ENCODE results near the gene ENTPD2. TPM values are rescaled to one million over a fixed set of nuclear protein-coding genes. Genes with fewer than 3 reads are reported as not detected.
A peak's percentile ranks its signal among the peaks of the same experiment; 100 is the strongest.

The ENTPD2 gene
- total RNA-seq, 1 donor from 2014 or later: 0.41 TPM

GRCh38 chr9:137080260-137081122, 26.6 kb upstream of the ENTPD2 start:
- peaks cover 44% of the 10 kb centered on the region for H3K36me3 ChIP-seq
- no peak for DNase-seq
- ATAC-seq: no peak
- no peak for TF ChIP-seq CTCF (IDR thresholded peaks at IDR 0.05)
- no peaks in the 10 kb centered on the region for H3K9me3 ChIP-seq
- no peaks in the 10 kb centered on the region for H3K27me3 ChIP-seq
- no peak overlapping the region for H3K27ac ChIP-seq
- peaks cover 16% of the 10 kb centered on the region for H3K4me1 ChIP-seq
- intact Hi-C loops (cut with DNase I): no loop called here
- H3K4me3 ChIP-seq: no peak overlapping the region

- Histone ChIP-seq H3K27ac (no peak overlapping the region), H3K9me3 (no peaks in the 10 kb centered on the region), H3K36me3 (peaks cover 44% of the 10 kb centered on the region), H3K4me3 (no peak overlapping the region), H3K27me3 (no peaks in the 10 kb centered on the region), H3K4me1 (peaks cover 14% of the 10 kb centered on the region)
- TF ChIP-seq CTCF (IDR thresholded peaks at IDR 0.05): no peak
- DNase-seq (no peak), ATAC-seq (no peak)
- intact Hi-C loops (cut with DNase I): no loop called here
These were observed 25.5 kb upstream of the ENTPD2 start for GRCh38 chr9:137079401-137079787.

GRCh38 chr9:137078701-137079400, 25.0 kb upstream of the ENTPD2 start:
- TF ChIP-seq CTCF (IDR thresholded peaks at IDR 0.05): no peak
- DNase-seq: peak; percentile 65
- intact Hi-C loops (cut with DNase I): no loop called here
- peaks cover 14% of the 10 kb centered on the region for H3K4me1 ChIP-seq
- no peaks in the 10 kb centered on the region for H3K27me3 ChIP-seq
- peaks cover 44% of the 10 kb centered on the region for H3K36me3 ChIP-seq
- H3K27ac ChIP-seq: no peak overlapping the region
- H3K4me3 ChIP-seq: peak overlapping the region; percentile 64
- no peaks in the 10 kb centered on the region for H3K9me3 ChIP-seq
- no peak for ATAC-seq

- peak; percentile 78 for DNase-seq
- intact Hi-C loops (cut with DNase I): no loop called here
These were observed 24.2 kb upstream of the ENTPD2 start for GRCh38 chr9:137077758-137078693.

More at GRCh38 chr9:137077758-137078693, 24.2 kb upstream of the ENTPD2 start:
- Histone ChIP-seq H3K36me3 (peaks cover 39% of the 10 kb centered on the region), H3K27ac (no peak overlapping the region), H3K27me3 (no peaks in the 10 kb centered on the region), H3K4me3 (peak overlapping the region; percentile 64), H3K9me3 (no peaks in the 10 kb centered on the region), H3K4me1 (peaks cover 14% of the 10 kb centered on the region)
- no peak for TF ChIP-seq CTCF (IDR thresholded peaks at IDR 0.05)
- peak; percentile 7 for ATAC-seq
